ENCODE measurements around the gene SNX11. TPM values are rescaled to one million over a fixed set of nuclear protein-coding genes. Genes with fewer than 3 reads are reported as not detected.

Gene SNX11
- total and polyA plus RNA-seq, 2 of the 8 experiments (the other 6 are each of a cell fraction or from before 2014, with no cell fraction given): 21.1 to 21.4 TPM

DNA sequence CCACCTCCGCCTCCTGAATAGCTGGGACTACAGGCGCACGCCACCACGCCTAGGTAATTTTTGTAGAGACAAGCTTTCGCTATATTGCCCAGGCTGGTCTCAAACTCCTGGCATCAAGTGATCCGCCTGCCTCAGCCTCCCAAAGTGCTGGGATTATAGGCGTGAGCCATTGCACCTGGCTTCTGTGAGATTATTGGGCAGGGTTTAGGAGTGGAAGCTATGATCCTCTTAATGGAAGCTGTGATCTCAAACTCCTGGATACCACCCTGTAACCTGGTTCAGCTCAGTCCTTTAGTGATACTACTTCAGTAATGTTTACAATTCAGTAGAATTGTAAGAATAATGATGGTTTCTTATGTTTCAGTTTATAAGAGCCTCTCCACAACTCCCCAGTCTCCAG is 45.3 kb upstream of the SNX11 start:
- H3K56ac ChIP-seq (replicated peaks; ENCODE audit: insufficient read length, low read depth, low read length): no peak overlapping the region
- no peak overlapping the region for H4K8ac ChIP-seq (ENCODE audit: extremely low read depth, insufficient read depth, low read length)
- H4K91ac ChIP-seq (replicated peaks; ENCODE audit: insufficient read length, low read length): no peak overlapping the region
- H4K20me1 ChIP-seq (replicated peaks in 1 of 2; ENCODE audit: control insufficient read depth in 1 of 2, insufficient read depth in 2 of 2, low read length in 2 of 2): peaks cover 15 to 38% of the 10 kb centered on the region in 2 experiments
- H3K9me3 ChIP-seq (ENCODE audit: insufficient read depth in 2 of 2, low read depth in 1 of 2, low read length in 1 of 2): no peaks in the 10 kb centered on the region
- no peak overlapping the region for H2BK20ac ChIP-seq (ENCODE audit: low read length)
- POLR2A ChIA-PET (ENCODE audit: partially characterized antibody): interaction anchor here (0.6 to 41.8 kb wide), 9 partner anchors 6 to 77 kb away, joined by 3 to 1227 read pairs (median 3); partner anchors contain the start of genes COPZ2 and NFE2L1
- H3K23me2 ChIP-seq (ENCODE audit: low read depth, low read length): no peaks in the 10 kb centered on the region
- H3K4me2 ChIP-seq (ENCODE audit: insufficient read depth in 1 of 2, low read depth in 2 of 2, low read length in 2 of 2): no peak overlapping the region
- H3K14ac ChIP-seq (ENCODE audit: insufficient read length): no peak overlapping the region
- 91% methylated on average over 7 of the region's 7 CpGs; no CpG with 5 or more reads in 1 of the 2 experiments for WGBS, 2 experiments (ENCODE audit: extremely low coverage in 1 of 2, insufficient coverage in 1 of 2, insufficient read length in 1 of 2, insufficient replicate concordance in 2 of 2, low coverage in 1 of 2, low lambda C conversion rate in 2 of 2, missing lambda C conversion rate in 1 of 2)
- no peak overlapping the region for H3K23ac ChIP-seq (ENCODE audit: insufficient read length)
- no peaks in the 10 kb centered on the region for H3K27me3 ChIP-seq (replicated peaks in 1 of 4; ENCODE audit: control insufficient read depth in 3 of 4, extremely low read depth in 1 of 4, insufficient read depth in 3 of 4, low read length in 3 of 4)
- no peak overlapping the region for H2AFZ ChIP-seq (ENCODE audit: low read length)
- no peak overlapping the region for H3K4me3 ChIP-seq (ENCODE audit: extremely low read depth in 1 of 4, insufficient read depth in 2 of 4, low read depth in 3 of 4, low read length in 4 of 4)
- no peak overlapping the region for H3K27ac ChIP-seq (ENCODE audit: low read depth, low read length)
- no peak overlapping the region for H3K18ac ChIP-seq (ENCODE audit: extremely low read depth, low read length)
- FAIRE-seq: no peak
- no peak overlapping the region for H3K4ac ChIP-seq (replicated peaks; ENCODE audit: insufficient read length, low read depth, low read length)
- TF ChIP-seq E2F6 (IDR thresholded peaks at IDR 0.05) (no peak), EP300 (IDR thresholded peaks at IDR 0.05; ENCODE audit: borderline replicate concordance in 1 of 2, low read depth in 2 of 2, low read length in 2 of 2) (no peak)
- CTCF ChIA-PET (ENCODE audit: partially characterized antibody): interaction anchor here (0.7 to 14.5 kb wide), 12 partner anchors 10 to 213 kb away, joined by 3 to 203 read pairs (median 4); no protein-coding TSS in a partner anchor
- H3K9ac ChIP-seq (replicated peaks in 1 of 4; ENCODE audit: extremely low read depth in 1 of 4, low read depth in 3 of 4, low read length in 3 of 4): no peak overlapping the region
- H2BK12ac ChIP-seq (ENCODE audit: low read depth, low read length): no peak overlapping the region
- no peak overlapping the region for H2BK15ac ChIP-seq (ENCODE audit: low read length)
- peaks cover 0 to 4% (median 2%) of the 10 kb centered on the region in 4 experiments; a peak in 3 of 7 replicates for H3K4me1 ChIP-seq (replicated peaks in 1 of 4; ENCODE audit: control insufficient read depth in 3 of 4, insufficient read depth in 4 of 4, low read length in 3 of 4)
- no peak overlapping the region for H2BK5ac ChIP-seq (ENCODE audit: low read depth, low read length)
- H4K5ac ChIP-seq (ENCODE audit: insufficient read length, low read depth, low read length): no peak overlapping the region
- peaks cover 0 to 29% of the 10 kb centered on the region in 2 experiments; a peak in 2 of 4 replicates for H3K79me2 ChIP-seq (ENCODE audit: control insufficient read depth in 1 of 2, insufficient read depth in 2 of 2, low read length in 2 of 2)
- peaks cover 12% of the 10 kb centered on the region for H3K79me1 ChIP-seq (ENCODE audit: low read depth, low read length)
- DNase-seq (ENCODE audit: low read depth in 1 of 2, low spot score in 2 of 2): no peak
- H2AK5ac ChIP-seq (ENCODE audit: low read depth, low read length): no peak overlapping the region
- H3K36me3 ChIP-seq (ENCODE audit: control insufficient read depth in 2 of 4, insufficient read depth in 4 of 4, low read length in 3 of 4): peaks cover 33 to 79% (median 50%) of the 10 kb centered on the region in 4 experiments
- no peak overlapping the region for H2BK120ac ChIP-seq (replicated peaks; ENCODE audit: low read depth, low read length)
